Activated naive CD8-positive, alpha-beta T cell treated with anti-CD3 and anti-CD28 coated beads for 36 hours (primary cell): ENCODE data around the gene EIF5B. TPM values are rescaled to one million over a fixed set of nuclear protein-coding genes. Genes with fewer than 3 reads are reported as not detected.

Experiments
- DNase-seq: peaks from one replicate; pipeline ENCODE4 v3.0.0; 2021
- H3K27ac Mint-ChIP-seq: one replicate; pipeline ENCODE4 v1.8.0; 2022; ENCODE audit warnings: mild to moderate bottlenecking, moderate library complexity, mixed read lengths
- H3K27me3 Mint-ChIP-seq: one replicate; pipeline ENCODE4 v1.8.0; 2022; ENCODE audit warnings: mild to moderate bottlenecking, mixed read lengths
- H3K36me3 Mint-ChIP-seq: one replicate; pipeline ENCODE4 v1.8.0; 2021; ENCODE audit warnings: mild to moderate bottlenecking, mixed read lengths
- H3K4me1 Mint-ChIP-seq: one replicate; pipeline ENCODE4 v1.8.0; 2021; ENCODE audit warnings: mixed read lengths
- H3K4me3 Mint-ChIP-seq: one replicate; pipeline ENCODE4 v1.8.0; 2022; ENCODE audit warnings: mild to moderate bottlenecking, moderate library complexity, mixed read lengths
- H3K9me3 Mint-ChIP-seq: one replicate; pipeline ENCODE4 v1.8.0; 2022; ENCODE audit warnings: mixed read lengths
- total RNA-seq, 2 experiments: library from RNA; stranded (reverse); gene quantifications; one replicate each; pipeline ENCODE4 v1.2.3, GENCODE V29; 2021

Gene EIF5B
- total RNA-seq, 2 experiments from 2014 or later: 98.7 to 99.6 TPM

- Mint-ChIP-seq H3K27ac (no peak overlapping the region), H3K27me3 (no peaks in the 10 kb centered on the region), H3K36me3 (peaks cover 9% of the 10 kb centered on the region), H3K4me3 (no peak overlapping the region), H3K4me1 (peaks cover 6% of the 10 kb centered on the region), H3K9me3 (no peaks in the 10 kb centered on the region)
- no peak for DNase-seq
These were observed 113.0 kb downstream of the EIF5B start for GRCh38 chr2:99450199-99450598.

Other genes starting within 250 kb of the EIF5B start
- 1 to 10 TPM; 1.0 to 1.3 TPM for gene C2orf15, start 195.7 kb upstream of the EIF5B start, total RNA-seq
- 1 to 10 TPM; 5.6 to 7.5 TPM for gene TSGA10, start 182.4 kb upstream of the EIF5B start, total RNA-seq
- 1 to 10 TPM; 6.4 to 7.1 TPM for gene LIPT1, start 182.4 kb upstream of the EIF5B start, total RNA-seq
- 10 to 100 TPM; 56.8 to 61.2 TPM for gene MITD1, start 156.3 kb upstream of the EIF5B start, total RNA-seq
- gene MRPL30, start 156.2 kb upstream of the EIF5B start, total RNA-seq: 10 to 100 TPM; 35.8 to 38.0 TPM
- not detected for gene LYG2, start 81.7 kb upstream of the EIF5B start, total RNA-seq
- under 1 TPM; 0.30 to 0.37 TPM for gene LYG1, start 36.2 kb upstream of the EIF5B start, total RNA-seq
- 10 to 100 TPM; 30.0 to 31.7 TPM for gene TXNDC9, start 1.1 kb upstream of the EIF5B start, total RNA-seq
- 10 to 100 TPM; 34.3 to 35.2 TPM for gene REV1, start 152.6 kb downstream of the EIF5B start, total RNA-seq